GM21526 (cell line): ENCODE data around the gene NFIX.

Experiments
- ATAC-seq: cut with Tn5 transposase; IDR thresholded peaks from one replicate; pipeline ENCODE4 v1.9.1; 2021; ENCODE audit warnings: moderate library complexity; ENCODE audit not compliant: unreplicated experiment, low FRiP score

The NFIX gene

DNA sequence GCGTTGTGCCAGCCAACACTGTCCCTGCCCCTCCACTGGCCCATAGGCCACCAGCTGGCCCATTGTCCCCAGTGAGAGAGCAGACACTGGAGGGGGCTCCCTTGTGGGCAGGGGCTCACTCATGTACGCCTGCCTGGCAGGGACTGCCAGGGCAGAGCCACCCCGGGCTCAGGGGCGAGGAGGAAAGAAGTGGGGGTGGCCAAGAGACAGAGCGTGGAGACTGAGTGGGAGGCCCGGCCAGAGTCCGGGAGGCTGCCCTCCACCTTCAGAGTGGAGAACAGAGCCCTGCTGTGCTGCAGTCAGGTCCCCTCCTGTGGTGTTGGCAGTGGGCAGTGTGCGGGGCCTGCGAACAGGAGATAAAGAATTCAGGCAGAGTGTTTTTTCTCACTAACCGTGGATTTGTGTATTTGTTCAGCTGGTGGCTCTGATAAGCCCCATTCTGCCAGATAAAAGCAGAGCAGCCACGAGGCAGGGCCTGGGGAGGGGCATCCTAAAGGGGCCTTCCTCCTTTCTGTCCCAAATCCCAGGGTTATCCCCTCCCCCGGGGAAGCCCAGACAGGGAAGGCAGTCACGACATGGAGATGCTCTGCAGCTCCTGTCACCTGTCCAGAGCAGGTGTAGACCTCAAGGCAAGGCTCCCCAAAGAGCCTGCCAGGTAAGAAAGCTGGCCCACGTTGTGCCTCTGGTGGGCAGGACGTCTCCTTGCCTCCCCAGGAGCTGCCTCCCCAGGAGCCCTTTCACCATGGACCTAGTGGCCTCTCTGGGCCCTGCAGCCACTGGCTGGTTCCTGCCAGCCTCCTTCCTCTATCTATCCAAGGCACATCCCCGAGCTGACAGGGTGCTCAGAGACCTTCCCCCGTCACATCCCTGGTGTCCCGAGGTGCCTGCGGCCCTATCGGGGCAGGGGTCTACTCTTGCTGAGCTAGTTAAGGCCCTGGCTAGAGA, 74.4 kb downstream of the NFIX start:
- ATAC-seq, result no peak

GRCh38 chr19:13070425-13071140, 75.3 kb downstream of the NFIX start:
- no peak for ATAC-seq

DNA sequence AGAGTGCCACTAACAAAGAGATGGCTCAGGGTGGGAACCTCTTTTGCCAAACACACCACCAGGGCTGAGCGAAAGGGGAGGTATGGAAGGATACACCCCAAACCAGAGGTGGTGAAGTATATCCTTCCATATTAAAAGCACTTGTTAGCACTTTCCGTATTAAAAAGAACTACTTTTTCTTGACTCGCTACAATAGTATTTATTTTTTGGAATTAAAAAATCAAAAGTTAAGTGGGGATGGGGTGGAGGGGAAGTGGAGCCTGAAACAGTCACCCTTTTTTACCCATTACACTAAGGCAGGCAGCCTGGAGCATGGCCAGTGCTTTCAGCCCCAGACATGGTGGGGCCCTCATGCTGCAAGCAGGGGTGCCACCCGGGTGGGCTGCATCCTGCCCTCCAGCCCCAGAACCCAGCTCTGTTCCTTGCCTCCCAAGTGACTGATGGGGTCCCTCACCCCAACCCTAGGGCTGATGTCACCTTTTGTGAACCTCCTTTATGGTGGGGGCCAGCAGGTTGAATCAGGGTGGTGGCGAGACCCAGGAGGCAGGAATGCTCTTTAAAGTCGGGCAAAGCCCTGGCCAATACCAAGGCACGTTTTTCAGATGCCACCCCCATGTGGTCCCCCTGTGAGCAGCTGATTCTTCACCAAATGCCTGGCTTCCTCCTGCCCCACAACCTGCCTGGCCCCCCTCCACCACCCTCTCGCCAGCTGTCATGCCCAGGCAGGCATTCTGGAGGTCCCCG, 76.3 kb downstream of the NFIX start:
- no peak for ATAC-seq

GRCh38 chr19:13072188-13072908, 77.1 kb downstream of the NFIX start:
- ATAC-seq, result no peak

GRCh38 chr19:13073263-13073662, 78.0 kb downstream of the NFIX start:
- no peak for ATAC-seq

DNA sequence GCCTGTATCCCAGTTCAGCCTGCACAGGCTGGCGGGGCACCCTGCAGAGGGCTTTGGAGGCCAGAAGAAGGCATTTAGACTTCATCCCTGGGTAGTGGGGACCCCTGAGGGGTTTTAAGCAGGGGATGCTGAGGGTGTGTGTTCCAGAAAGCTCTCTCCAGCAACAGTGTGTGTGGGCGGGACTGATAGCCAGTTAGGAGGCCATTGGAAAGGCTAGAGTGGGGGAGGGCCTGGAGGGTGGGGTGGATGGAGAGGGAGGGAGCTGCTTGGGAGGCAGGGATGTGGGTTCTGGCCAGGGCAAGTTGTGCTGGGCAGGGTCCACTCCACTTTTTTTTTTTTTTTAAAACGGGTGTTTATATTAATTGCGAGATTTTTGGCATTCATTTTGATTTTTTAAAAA, 79.1 kb downstream of the NFIX start:
- ATAC-seq, result no peak

GRCh38 chr19:13076320-13076719, 81.0 kb downstream of the NFIX start:
- no peak for ATAC-seq

GRCh38 chr19:13076787-13077186, 81.5 kb downstream of the NFIX start:
- no peak for ATAC-seq

DNA sequence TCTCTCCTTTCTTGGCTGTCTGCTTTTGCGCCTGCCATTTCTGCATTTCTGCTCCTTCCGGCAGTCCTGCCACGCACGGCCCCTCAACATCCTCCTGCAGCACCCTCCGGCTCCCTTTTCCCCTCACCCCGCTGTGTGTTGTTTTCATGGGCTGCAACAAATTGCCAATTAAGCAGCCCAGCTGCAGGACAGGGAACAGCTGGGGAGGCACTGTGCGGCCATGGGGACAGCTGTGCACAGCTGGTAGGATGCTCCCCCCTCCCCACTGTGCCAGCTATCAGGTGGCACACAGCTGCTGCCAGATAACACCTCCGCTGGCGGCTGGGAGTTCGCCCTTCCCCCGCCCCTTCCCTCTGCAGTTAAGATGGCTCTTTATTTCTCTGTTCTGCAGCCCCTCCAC, 82.0 kb downstream of the NFIX start:
- no peak for ATAC-seq

- ATAC-seq, result no peak
These were observed 83.1 kb downstream of the NFIX start for GRCh38 chr19:13078381-13078780.

- no peak for ATAC-seq
These were observed 83.7 kb downstream of the NFIX start for GRCh38 chr19:13078897-13079541.

DNA sequence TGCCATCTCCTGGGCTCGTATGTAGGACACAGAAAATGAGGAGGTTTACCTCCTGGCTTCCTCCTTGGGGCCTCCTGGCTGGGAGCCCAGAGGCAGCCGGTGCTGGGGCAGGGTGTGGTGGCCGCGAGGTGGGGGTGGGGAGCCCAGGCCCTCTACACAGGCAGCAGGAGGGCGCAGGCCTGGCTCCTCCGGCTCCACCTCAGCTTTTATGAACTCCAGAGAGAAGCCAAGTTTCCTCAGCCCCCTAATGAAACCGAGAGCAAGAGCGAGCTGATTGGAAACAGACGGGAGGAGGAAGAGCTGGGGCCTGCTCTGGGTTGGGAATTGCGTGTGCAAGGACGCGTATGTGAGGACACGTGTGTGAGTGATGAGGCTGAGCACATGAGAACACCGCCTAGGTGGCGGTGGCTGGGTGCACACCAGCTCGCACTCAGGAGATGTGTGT, 84.3 kb downstream of the NFIX start:
- ATAC-seq, result no peak

GRCh38 chr19:13082192-13083007, 87.1 kb downstream of the NFIX start:
- no peak for ATAC-seq

GRCh38 chr19:13083008-13083404, 87.7 kb downstream of the NFIX start:
- ATAC-seq, result no peak

DNA sequence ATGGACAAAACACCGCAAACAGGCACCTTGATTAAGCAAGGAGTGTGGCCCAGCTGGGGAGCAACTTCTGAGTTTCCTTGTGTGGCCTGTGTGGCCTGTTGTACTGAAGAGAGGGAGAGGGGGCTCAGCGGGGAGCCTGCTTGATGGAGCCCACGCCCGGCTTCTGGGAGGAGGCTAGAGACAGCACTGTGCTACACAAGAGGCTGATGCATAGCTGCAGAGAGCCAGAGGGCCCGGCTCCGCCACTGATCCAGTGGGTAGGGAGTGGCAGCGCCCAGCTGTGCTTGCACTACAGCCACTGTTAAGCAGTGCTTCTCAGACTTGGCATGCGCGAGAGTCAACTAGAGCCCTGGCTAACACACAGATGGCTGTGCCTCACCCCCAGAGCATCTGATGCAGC, 88.4 kb downstream of the NFIX start:
- no peak for ATAC-seq

DNA sequence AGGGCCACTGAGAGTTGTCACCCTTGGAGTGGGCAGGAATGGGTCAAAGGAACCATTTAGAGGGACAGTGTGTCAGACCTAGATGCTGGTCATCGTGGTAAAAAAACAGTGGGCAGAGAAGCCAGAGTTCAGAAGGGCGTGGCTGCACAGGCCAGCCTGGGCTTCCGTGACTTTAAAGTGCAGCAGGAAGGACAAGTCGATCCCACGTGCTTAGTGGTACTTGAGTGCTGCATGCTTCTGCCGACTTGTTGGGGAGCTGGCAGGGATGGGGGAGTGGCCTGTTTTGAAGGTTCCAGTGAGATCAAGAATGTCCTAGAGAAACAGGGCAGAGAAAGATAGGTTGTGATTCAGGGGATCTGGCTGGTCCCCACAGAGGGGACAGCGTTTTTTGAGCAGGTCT, 90.4 kb downstream of the NFIX start:
- no peak for ATAC-seq

DNA sequence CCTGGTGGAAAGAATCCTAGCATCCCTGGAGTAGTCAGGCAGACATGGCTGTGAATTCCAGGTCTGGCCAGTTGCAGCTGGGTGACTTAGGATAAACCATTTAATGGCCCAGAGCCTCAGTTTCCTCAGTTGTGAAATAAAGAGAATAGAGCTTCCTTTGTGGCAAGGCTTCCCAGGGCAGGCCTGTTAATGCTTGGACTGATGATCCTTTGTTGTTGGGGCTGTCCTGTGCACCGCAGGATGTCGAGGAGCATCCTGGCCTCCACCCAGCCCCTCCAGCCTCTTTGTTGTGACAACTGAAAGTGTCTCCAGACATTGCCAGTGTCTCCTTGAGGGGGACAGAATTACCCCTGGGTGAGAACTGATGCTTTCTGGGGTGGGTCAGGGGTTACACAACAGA, 91.1 kb downstream of the NFIX start:
- ATAC-seq, result no peak

DNA sequence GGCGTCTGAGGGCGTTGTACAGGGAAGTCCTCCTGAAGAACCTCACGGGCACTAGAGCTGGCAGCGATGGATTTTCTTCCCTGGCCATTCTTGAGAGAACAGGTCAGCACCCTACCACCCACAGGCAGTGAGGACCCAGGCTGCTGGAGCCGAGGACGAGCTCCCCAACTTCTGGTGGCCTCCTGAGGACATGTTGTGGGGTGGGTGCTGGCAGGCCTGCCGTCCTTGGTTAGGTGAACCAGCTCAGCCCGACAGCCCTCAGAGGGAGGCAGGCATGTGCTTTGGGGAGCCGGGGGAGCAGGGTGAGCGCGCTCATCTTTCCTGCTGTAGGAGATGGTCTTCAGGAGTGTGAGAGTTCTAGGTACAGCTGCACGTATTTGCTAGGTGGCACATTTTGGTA, 92.0 kb downstream of the NFIX start:
- no peak for ATAC-seq
